Upper lobe of right lung (tissue), 1 donor: Measurements from ENCODE around the gene TAS2R46. TPM values are rescaled to one million over a fixed set of nuclear protein-coding genes. Genes with fewer than 3 reads are reported as not detected.

ENCODE experiments used
- ATAC-seq: fragments of 200-7000 bp; cut with Tn5 transposase; one replicate; pipeline ENCODE4 v1.9.1; 2020; ENCODE audit warnings: mild to moderate bottlenecking, moderate library complexity
- DNase-seq: peaks from one replicate; pipeline ENCODE4 v3.0.0-alpha.2; 2020
- H3K27ac ChIP-seq: fragments of 200-600 bp; one replicate; pipeline ENCODE4 v1.8.0; 2022
- H3K27me3 ChIP-seq: fragments of 200-600 bp; one replicate; pipeline ENCODE4 v1.8.0; 2022; ENCODE audit warnings: mild to moderate bottlenecking
- H3K36me3 ChIP-seq: fragments of 200-600 bp; one replicate; pipeline ENCODE4 v1.8.0; 2022
- H3K4me1 ChIP-seq: fragments of 200-600 bp; one replicate; pipeline ENCODE4 v1.8.0; 2022
- H3K4me3 ChIP-seq: fragments of 200-600 bp; one replicate; pipeline ENCODE4 v1.8.0; 2022; ENCODE audit warnings: mild to moderate bottlenecking
- H3K9me3 ChIP-seq: fragments of 200-600 bp; one replicate; pipeline ENCODE4 v1.8.0; 2022
- CTCF ChIP-seq: fragments of 200-600 bp; IDR thresholded peaks from one replicate; pipeline ENCODE4 v1.8.0; 2022; ENCODE audit warnings: antibody characterized with exemption
- intact Hi-C: fragments of 100-400 bp; cut with DNase I; formaldehyde crosslinking; loops from one replicate; pipeline ENCODE4 v1.11.0; 2022
- total RNA-seq: library from RNA; stranded (reverse); fragmentation: NEBNext Ultra II Directional; extraction: Animal tissue kit (Norgen Biotek cat#: 25700); gene quantifications from one replicate; pipeline ENCODE4 v1.2.1, GENCODE V29; 2021
- donor health status: DM: no; HTN: yes; CAD: no; lungs with severe emphysema.

TAS2R46 gene
- total RNA-seq, 1 donor from 2014 or later: 1.3 TPM

GRCh38 chr12:11026118-11026517 is 36.0 kb downstream of the TAS2R46 start:
- no peak for DNase-seq
- no peaks in the 10 kb centered on the region for H3K4me1 ChIP-seq
- intact Hi-C loops: no loop called here
- H3K4me3 ChIP-seq: no peak overlapping the region
- H3K27ac ChIP-seq: no peak overlapping the region
- no peak for TF ChIP-seq CTCF
- no peaks in the 10 kb centered on the region for H3K36me3 ChIP-seq
- ATAC-seq: no peak
- no peaks in the 10 kb centered on the region for H3K27me3 ChIP-seq
- H3K9me3 ChIP-seq: no peaks in the 10 kb centered on the region

GRCh38 chr12:11023387-11023786 is 38.7 kb downstream of the TAS2R46 start:
- no peak for TF ChIP-seq CTCF
- ATAC-seq: no peak
- no peak overlapping the region for H3K27ac ChIP-seq
- intact Hi-C loops: no loop called here
- no peaks in the 10 kb centered on the region for H3K27me3 ChIP-seq
- H3K9me3 ChIP-seq: no peaks in the 10 kb centered on the region
- DNase-seq: no peak
- H3K4me1 ChIP-seq: no peaks in the 10 kb centered on the region
- H3K4me3 ChIP-seq: no peak overlapping the region
- H3K36me3 ChIP-seq: no peaks in the 10 kb centered on the region

- H3K4me3 ChIP-seq: no peak within 1 kb of the TSS
- ATAC-seq: no peak
- no peaks in the 10 kb centered on the region for H3K36me3 ChIP-seq
Measured at GRCh38 chr12:11022520-11022919, 39.6 kb downstream of the TAS2R46 start, which contains the start of gene TAS2R19. TAS2R19 (minus strand) TSS chr12:11022620; CDS start chr12:11022571, 49 bp downstream.

GRCh38 chr12:11016937-11017336 is 45.2 kb downstream of the TAS2R46 start:
- Histone ChIP-seq H3K4me3 (no peak overlapping the region), H3K36me3 (no peaks in the 10 kb centered on the region), H3K27me3 (no peaks in the 10 kb centered on the region), H3K4me1 (no peaks in the 10 kb centered on the region), H3K9me3 (no peaks in the 10 kb centered on the region), H3K27ac (no peak overlapping the region)
- intact Hi-C loops: no loop called here
- no peak for TF ChIP-seq CTCF
- DNase-seq (no peak), ATAC-seq (no peak)

More at GRCh38 chr12:11022520-11022919, 39.6 kb downstream of the TAS2R46 start, which contains the start of gene TAS2R19:
- DNase-seq: no peak
- intact Hi-C loops: no loop called here
- TF ChIP-seq CTCF: no peak
- no peaks in the 10 kb centered on the region for H3K27me3 ChIP-seq
- no peaks in the 10 kb centered on the region for H3K9me3 ChIP-seq
- H3K27ac ChIP-seq: no peak within 1 kb of the TSS
- no peaks in the 10 kb centered on the region for H3K4me1 ChIP-seq

- intact Hi-C loops: no loop called here
- no peaks in the 10 kb centered on the region for H3K36me3 ChIP-seq
- DNase-seq (no peak), ATAC-seq (no peak)
- H3K4me1 ChIP-seq: no peaks in the 10 kb centered on the region
- no peak for TF ChIP-seq CTCF
- no peak overlapping the region for H3K4me3 ChIP-seq
- no peak overlapping the region for H3K27ac ChIP-seq
- H3K9me3 ChIP-seq: no peaks in the 10 kb centered on the region
- no peaks in the 10 kb centered on the region for H3K27me3 ChIP-seq
Measured at GRCh38 chr12:11015775-11016430, 46.2 kb downstream of the TAS2R46 start.

- H3K27me3 ChIP-seq: no peaks in the 10 kb centered on the region
- TF ChIP-seq CTCF: no peak
- intact Hi-C loops: no loop called here
Measured at GRCh38 chr12:11014234-11014633, 47.9 kb downstream of the TAS2R46 start.

More at GRCh38 chr12:11014234-11014633, 47.9 kb downstream of the TAS2R46 start:
- ATAC-seq: no peak
- H3K4me1 ChIP-seq: no peaks in the 10 kb centered on the region
- no peak overlapping the region for H3K4me3 ChIP-seq
- H3K9me3 ChIP-seq: no peaks in the 10 kb centered on the region
- DNase-seq: no peak
- no peak overlapping the region for H3K27ac ChIP-seq
- no peaks in the 10 kb centered on the region for H3K36me3 ChIP-seq
